ENCODE measurements around the gene CDKAL1. TPM values are rescaled to one million over a fixed set of nuclear protein-coding genes. Genes with fewer than 3 reads are reported as not detected.

CDKAL1 gene
- total RNA-seq, 1 donor from 2014 or later, result 10.2 TPM

GRCh38 chr6:21132856-21133838 is 598.9 kb downstream of the CDKAL1 start:
- no peak for DNase-seq
- ATAC-seq (ENCODE audit: poor library complexity), result peak; percentile 39
- intact Hi-C loops (cut with DNase I), result no loop called here

GRCh38 chr6:21133901-21134300 is 599.6 kb downstream of the CDKAL1 start:
- intact Hi-C loops (cut with DNase I), result no loop called here
- ATAC-seq (ENCODE audit: poor library complexity), result no peak
- no peak for DNase-seq

GRCh38 chr6:21134356-21134755 is 600.1 kb downstream of the CDKAL1 start:
- ATAC-seq (ENCODE audit: poor library complexity) (no peak), DNase-seq (no peak)
- intact Hi-C loops (cut with DNase I), result no loop called here

GRCh38 chr6:21135484-21136013 is 601.3 kb downstream of the CDKAL1 start:
- no peak for DNase-seq
- ATAC-seq (ENCODE audit: poor library complexity), result no peak
- intact Hi-C loops (cut with DNase I), result no loop called here

- intact Hi-C loops (cut with DNase I), result no loop called here
- DNase-seq (no peak), ATAC-seq (ENCODE audit: poor library complexity) (no peak)
These were observed 603.6 kb downstream of the CDKAL1 start for GRCh38 chr6:21137700-21138335.

- intact Hi-C loops (cut with DNase I), result no loop called here
- no peak for DNase-seq
- ATAC-seq (ENCODE audit: poor library complexity), result no peak
These were observed 604.2 kb downstream of the CDKAL1 start for GRCh38 chr6:21138336-21139069.

GRCh38 chr6:21140966-21141365 is 606.7 kb downstream of the CDKAL1 start:
- DNase-seq (no peak), ATAC-seq (ENCODE audit: poor library complexity) (no peak)
- intact Hi-C loops (cut with DNase I), result no loop called here

- no peak for ATAC-seq (ENCODE audit: poor library complexity)
- intact Hi-C loops (cut with DNase I), result no loop called here
- DNase-seq, result no peak
These were observed 607.5 kb downstream of the CDKAL1 start for GRCh38 chr6:21141616-21142303.

- intact Hi-C loops (cut with DNase I), result no loop called here
- no peak for DNase-seq
- ATAC-seq (ENCODE audit: poor library complexity), result no peak
These were observed 608.5 kb downstream of the CDKAL1 start for GRCh38 chr6:21142741-21143140.

- intact Hi-C loops (cut with DNase I), result no loop called here
- no peak for DNase-seq
- no peak for ATAC-seq (ENCODE audit: poor library complexity)
These were observed 609.4 kb downstream of the CDKAL1 start for GRCh38 chr6:21143645-21144044.

GRCh38 chr6:21144928-21145327 is 610.7 kb downstream of the CDKAL1 start:
- intact Hi-C loops (cut with DNase I), result no loop called here
- DNase-seq, result no peak
- no peak for ATAC-seq (ENCODE audit: poor library complexity)

GRCh38 chr6:21147995-21148394 is 613.7 kb downstream of the CDKAL1 start:
- intact Hi-C loops (cut with DNase I), result no loop called here
- DNase-seq, result no peak
- no peak for ATAC-seq (ENCODE audit: poor library complexity)

GRCh38 chr6:21149470-21149869 is 615.2 kb downstream of the CDKAL1 start:
- ATAC-seq (ENCODE audit: poor library complexity) (no peak), DNase-seq (no peak)
- intact Hi-C loops (cut with DNase I), result no loop called here

GRCh38 chr6:21150667-21151066 is 616.4 kb downstream of the CDKAL1 start:
- intact Hi-C loops (cut with DNase I), result no loop called here
- DNase-seq (no peak), ATAC-seq (ENCODE audit: poor library complexity) (no peak)

- intact Hi-C loops (cut with DNase I), result no loop called here
- no peak for DNase-seq
- ATAC-seq (ENCODE audit: poor library complexity), result no peak
These were observed 616.9 kb downstream of the CDKAL1 start for GRCh38 chr6:21151119-21151518.

- ATAC-seq (ENCODE audit: poor library complexity) (no peak), DNase-seq (no peak)
- intact Hi-C loops (cut with DNase I), result no loop called here
These were observed 617.3 kb downstream of the CDKAL1 start for GRCh38 chr6:21151530-21151929.

- ATAC-seq (ENCODE audit: poor library complexity), result no peak
- intact Hi-C loops (cut with DNase I), result no loop called here
- DNase-seq, result no peak
These were observed 623.1 kb downstream of the CDKAL1 start for GRCh38 chr6:21157186-21157929.

GRCh38 chr6:21158149-21158548 is 623.9 kb downstream of the CDKAL1 start:
- intact Hi-C loops (cut with DNase I), result no loop called here
- DNase-seq (no peak), ATAC-seq (ENCODE audit: poor library complexity) (no peak)
